Fibroblast of the aortic adventitia (primary cell): ENCODE measurements around the gene ERC1. TPM values are rescaled to one million over a fixed set of nuclear protein-coding genes. Genes with fewer than 3 reads are reported as not detected.

Source experiments
- DNase-seq: peaks from one replicate; pipeline ENCODE4 v3.0.0-alpha.2; 2010; ENCODE audit warnings: low read depth
- H3K4me3 ChIP-seq: 2 replicates; pipeline ENCODE4 v1.5.1; 2011; ENCODE audit warnings: low read depth, mild to moderate bottlenecking, control low read depth, low read length, moderate library complexity
- total RNA-seq: library from RNA; depleted of rRNA; stranded (reverse); fragments of >200 nt; gene quantifications from 2 replicates; pipeline ENCODE4 v1.2.3, GENCODE V29; 2012; ENCODE audit warnings: low replicate concordance
- TF ChIP-seq, protein P1 (sequence below): IDR thresholded peaks from 2 replicates; pipeline ENCODE4 v1.5.1; 2011; ENCODE audit warnings: mild to moderate bottlenecking, low read length, control low read depth, inconsistent platforms; ENCODE audit not compliant: insufficient read depth

The ERC1 gene
- total RNA-seq, 1 donor, result 50.9 TPM

DNA sequence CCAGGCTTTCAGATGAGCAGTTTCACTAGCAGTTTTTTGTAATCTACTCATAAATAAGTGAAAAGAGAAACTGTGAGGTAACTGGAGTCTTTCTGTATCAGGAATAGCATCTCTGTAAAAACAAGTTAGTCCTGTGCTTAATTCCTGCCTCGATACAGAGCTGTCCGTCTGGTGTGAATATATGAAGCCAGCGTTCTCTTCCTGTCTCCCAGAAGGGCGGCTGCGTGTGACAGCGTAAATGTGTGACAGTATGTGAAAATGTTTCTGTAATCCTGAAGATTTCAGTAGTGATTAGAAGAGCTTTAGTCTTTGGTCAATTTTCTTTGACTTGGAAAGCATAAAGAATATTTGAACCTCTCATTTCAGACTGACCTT, 453.1 kb downstream of the ERC1 start:
- H3K4me3 ChIP-seq, result peak overlapping the region; percentile 57
- TF ChIP-seq, protein P1, sequence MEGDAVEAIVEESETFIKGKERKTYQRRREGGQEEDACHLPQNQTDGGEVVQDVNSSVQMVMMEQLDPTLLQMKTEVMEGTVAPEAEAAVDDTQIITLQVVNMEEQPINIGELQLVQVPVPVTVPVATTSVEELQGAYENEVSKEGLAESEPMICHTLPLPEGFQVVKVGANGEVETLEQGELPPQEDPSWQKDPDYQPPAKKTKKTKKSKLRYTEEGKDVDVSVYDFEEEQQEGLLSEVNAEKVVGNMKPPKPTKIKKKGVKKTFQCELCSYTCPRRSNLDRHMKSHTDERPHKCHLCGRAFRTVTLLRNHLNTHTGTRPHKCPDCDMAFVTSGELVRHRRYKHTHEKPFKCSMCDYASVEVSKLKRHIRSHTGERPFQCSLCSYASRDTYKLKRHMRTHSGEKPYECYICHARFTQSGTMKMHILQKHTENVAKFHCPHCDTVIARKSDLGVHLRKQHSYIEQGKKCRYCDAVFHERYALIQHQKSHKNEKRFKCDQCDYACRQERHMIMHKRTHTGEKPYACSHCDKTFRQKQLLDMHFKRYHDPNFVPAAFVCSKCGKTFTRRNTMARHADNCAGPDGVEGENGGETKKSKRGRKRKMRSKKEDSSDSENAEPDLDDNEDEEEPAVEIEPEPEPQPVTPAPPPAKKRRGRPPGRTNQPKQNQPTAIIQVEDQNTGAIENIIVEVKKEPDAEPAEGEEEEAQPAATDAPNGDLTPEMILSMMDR, result no peak
- no peak for DNase-seq

DNA sequence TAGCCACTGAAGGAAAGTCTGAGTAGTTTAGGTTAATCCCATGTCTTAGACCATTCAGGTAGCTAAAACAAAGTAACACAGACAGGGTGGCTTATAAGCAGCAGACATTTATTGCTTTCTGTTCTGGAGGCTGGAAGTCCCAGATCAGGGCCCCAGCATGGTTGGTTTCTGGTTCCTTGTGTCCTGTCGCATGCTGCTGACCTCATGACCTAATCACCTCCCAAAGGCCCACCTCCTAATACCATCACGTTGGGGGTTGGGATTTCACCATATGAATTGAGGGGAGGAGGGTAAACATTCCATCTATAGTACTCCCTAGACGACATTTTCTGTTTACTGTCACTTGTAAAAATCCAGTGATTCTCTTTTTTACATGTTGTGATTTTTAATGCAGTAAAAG, 454.8 kb downstream of the ERC1 start:
- no peak overlapping the region for H3K4me3 ChIP-seq
- DNase-seq, result no peak
- TF ChIP-seq, protein P1, result no peak

GRCh38 chr12:1448336-1448735, 457.3 kb downstream of the ERC1 start:
- no peak for DNase-seq

DNA sequence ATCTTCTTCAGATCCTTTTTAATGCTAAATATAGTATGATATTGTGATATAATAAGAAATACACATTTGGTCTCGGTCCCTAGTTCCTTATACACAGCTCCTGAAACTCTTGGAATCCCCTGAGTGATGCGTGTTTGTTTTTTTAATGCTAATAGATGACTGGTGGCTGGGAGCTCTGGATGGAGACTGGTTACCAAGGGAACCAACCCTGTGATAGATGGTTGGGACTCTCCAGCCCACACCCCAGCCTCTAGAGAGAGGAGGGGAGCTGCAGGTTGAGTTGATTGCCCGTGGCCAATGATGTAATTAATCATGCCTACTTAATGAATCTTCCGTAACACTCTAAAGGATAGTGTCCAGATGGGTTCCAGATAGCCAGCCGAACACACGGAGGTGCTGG, 462.8 kb downstream of the ERC1 start:
- no peak for DNase-seq
- no peak overlapping the region for H3K4me3 ChIP-seq
- TF ChIP-seq, protein P1, result no peak

More at GRCh38 chr12:1448336-1448735, 457.3 kb downstream of the ERC1 start:
- no peak overlapping the region for H3K4me3 ChIP-seq
- TF ChIP-seq, protein P1, result no peak

- no peak overlapping the region for H3K4me3 ChIP-seq
- TF ChIP-seq, protein P1, result no peak
- no peak for DNase-seq
Observed at GRCh38 chr12:1456885-1457284, 465.9 kb downstream of the ERC1 start.

- no peak overlapping the region for H3K4me3 ChIP-seq
- DNase-seq, result peak; percentile 92
- TF ChIP-seq, protein P1, result no peak
Observed at GRCh38 chr12:1457901-1458300, 466.9 kb downstream of the ERC1 start.

GRCh38 chr12:1459339-1459738, 468.3 kb downstream of the ERC1 start:
- TF ChIP-seq, protein P1, result no peak
- DNase-seq, result no peak

More at GRCh38 chr12:1459339-1459738, 468.3 kb downstream of the ERC1 start:
- H3K4me3 ChIP-seq, result no peak overlapping the region
